IPS-18c (cell line): ENCODE data around the gene UTP4.
A peak's percentile ranks its signal among the peaks of the same experiment; 100 is the strongest.
"Not testable (repeated sequence)": the region's sequence is repeated elsewhere in the genome, so short reads cannot be mapped to it uniquely, and the experiment has no call there.

Experiments used
- H3K4me3 ChIP-seq: 2 replicates; pipeline ENCODE4 v1.7.0; 2013; ENCODE audit warnings: low read depth, mild to moderate bottlenecking, low read length, moderate library complexity; ENCODE audit not compliant: insufficient read depth
- H3K9me3 ChIP-seq: one replicate; pipeline ENCODE4 v1.6.1; 2013; ENCODE audit warnings: mild to moderate bottlenecking, low read length, moderate library complexity; ENCODE audit not compliant: control insufficient read depth, insufficient read depth

The UTP4 gene

DNA sequence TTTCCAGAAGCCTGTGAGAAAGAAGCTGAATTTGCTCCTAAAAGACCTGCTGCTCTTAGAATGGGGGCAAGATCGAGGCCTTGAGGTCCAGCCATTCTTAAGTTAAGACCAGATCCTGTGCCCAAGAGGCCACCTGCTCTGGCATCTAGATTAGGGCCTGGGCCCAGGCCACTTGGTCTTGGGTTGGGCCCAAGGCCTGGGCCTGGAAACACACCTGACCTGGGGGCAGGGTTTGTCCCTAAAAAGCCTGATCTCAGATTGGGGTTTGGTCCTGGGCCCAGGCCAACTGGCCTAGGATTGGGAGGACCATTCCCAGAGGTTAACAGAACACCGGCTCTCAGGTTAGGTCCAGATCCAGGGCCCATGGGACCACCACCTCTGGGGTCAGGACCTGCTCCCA lies 12.9 kb upstream of the UTP4 start:
- no peak overlapping the region for H3K4me3 ChIP-seq

DNA sequence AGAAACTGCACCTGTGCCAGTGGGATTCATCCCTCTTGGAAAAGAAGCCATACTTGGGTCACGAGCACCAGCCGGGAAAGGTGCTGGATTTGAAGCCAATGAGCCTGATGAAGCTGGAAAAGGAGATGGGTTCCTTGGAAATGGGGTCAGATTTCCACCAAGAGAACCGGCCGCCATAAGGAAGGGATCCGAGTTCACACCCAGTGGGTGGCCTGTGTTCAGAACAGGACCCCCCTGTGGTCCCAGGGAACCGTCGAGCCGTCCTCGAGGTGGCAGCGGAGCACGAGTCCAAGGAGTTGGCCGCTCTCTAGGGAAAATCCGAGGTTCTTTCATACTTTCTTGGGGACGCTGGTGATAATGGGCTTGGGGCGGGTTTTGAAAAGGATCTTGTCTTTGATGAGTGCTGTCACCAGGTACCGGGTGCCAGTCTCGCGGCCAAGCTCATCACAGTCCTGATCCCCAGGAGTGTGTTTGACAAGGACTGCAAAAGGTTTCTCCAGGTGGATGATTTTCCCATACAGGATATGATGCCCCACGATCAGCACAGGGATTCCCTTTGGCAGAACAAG lies 12.3 kb upstream of the UTP4 start:
- Histone ChIP-seq H3K4me3 (no peak overlapping the region), H3K9me3 (peaks cover 3% of the 10 kb centered on the region)

More for the DNA sequence above, 12.9 kb upstream of the UTP4 start:
- peaks cover 3% of the 10 kb centered on the region for H3K9me3 ChIP-seq

DNA sequence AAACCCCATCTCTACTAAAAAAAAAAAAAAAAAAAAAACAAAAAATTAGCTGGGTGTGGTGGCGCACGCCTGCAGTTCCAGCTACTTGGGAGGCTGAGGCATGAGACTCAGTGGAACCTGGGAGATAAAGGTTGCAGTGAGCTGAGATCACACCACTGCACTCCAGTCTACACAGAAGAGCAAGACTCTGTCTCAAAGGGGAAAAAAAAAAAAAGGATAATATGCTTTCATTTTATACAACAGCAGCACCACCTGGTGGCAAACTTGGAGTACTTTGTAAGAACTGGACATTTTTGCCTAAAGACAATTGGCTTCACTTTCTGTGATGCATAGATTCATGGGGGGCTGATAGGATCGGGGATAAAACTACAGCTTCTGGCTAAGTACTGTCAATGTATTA lies 8.5 kb upstream of the UTP4 start:
- Histone ChIP-seq H3K4me3 (no peak overlapping the region), H3K9me3 (no peaks in the 10 kb centered on the region)

DNA sequence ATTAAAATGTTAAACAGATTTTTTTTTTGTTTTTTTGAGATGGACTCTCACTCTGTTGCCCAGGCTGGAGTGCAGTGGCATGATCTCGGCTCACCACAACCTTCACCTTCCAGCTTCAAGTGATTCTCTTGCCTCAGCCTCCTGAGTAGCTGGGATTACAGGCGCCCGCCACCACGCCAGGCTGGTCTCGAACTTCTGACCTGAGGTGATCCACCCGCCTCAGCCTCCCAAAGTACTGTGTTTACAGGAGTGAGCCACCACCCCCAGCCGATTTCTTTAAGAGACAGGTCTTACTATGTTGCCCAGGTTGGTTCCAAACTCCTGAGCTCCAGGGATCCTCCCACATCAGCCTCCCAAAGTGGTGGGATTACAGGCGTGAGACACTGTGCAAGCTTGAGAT lies 8.0 kb upstream of the UTP4 start:
- not testable (repeated sequence) for H3K9me3 ChIP-seq, H3K4me3 ChIP-seq

DNA sequence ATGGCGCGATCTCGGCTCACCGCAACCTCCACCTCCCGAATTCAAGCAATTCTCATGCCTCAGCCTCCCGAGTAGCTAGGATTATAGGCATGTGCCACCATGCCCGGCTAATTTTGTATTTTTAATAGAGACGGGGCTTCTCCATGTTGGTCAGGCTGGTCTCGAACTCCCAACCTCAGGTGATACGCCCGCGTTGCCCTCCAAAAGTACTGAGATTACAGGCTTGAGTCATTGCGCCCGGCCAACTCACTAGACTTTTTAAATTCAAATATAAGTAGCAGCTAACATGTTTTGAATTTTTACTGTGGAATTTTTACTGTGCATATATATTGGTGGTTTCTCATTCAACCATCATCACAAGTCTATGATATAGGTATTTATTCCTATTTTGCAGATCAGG lies 7.5 kb upstream of the UTP4 start:
- H3K9me3 ChIP-seq, H3K4me3 ChIP-seq: not testable (repeated sequence)

DNA sequence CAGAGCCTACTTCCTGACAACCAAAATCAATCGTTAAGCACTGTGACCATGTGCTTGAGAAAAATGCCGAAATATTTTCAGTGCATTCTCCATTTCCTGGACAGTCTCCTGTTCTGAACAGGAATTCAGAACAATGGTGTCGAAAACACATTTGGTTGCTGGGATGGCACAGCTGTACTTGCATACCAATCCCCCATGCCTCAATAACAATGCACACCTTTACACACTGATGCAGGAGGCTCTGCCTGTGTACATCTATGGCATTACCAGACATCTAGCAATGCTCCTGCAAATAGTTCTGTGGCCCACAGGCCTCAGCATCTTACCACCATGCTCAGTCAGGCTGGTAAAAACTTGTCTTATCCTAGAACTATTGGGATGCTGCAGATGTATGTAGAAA lies 6.2 kb upstream of the UTP4 start:
- Histone ChIP-seq H3K4me3 (no peak overlapping the region), H3K9me3 (no peaks in the 10 kb centered on the region)

DNA sequence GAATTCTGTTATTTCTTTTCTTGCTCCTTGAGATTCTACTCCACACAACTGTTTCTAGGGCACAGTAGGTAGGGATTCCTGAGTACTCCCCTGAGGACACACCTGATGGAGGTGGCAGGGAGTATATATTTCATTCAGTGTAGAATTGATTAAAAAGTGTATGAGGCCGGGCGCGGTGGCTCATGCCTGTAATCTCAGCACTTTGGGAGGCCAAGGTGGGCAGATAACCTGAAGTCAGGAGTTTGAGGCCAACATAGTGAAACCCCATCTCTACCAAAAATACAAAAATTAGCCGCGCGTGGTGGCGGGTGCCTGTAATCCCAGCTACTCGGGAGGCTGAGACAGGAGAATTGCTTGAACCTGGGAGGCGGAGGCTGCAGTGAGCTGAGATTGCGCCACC lies 5.6 kb upstream of the UTP4 start:
- H3K4me3 ChIP-seq, H3K9me3 ChIP-seq: not testable (repeated sequence)

DNA sequence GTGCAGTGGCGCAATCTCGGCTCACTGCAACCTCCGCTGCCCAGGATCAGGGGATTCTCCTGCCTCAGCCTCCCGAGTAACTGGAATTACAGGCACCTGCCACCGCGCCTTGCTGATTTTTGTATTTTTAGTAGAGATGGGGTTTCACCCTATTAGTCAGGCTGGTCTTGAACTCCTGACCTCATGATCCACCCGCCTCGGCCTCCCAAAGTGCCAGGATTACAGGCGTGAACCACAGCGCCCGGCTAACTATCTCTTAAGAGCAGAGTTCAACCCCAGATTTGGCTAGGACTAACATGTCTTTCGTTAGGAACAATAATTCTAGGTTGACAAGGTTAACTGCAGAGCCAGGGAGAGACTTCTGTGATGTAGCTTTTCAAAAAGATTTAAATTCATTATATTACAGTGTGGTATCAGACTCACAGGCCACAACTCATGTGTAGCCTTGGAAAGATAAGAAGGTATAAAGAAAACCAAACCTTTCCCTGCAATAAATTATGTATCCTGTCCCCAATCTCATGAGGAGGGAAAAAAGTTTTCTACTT lies 4.4 kb upstream of the UTP4 start:
- no peaks in the 10 kb centered on the region for H3K9me3 ChIP-seq
- no peak overlapping the region for H3K4me3 ChIP-seq

DNA sequence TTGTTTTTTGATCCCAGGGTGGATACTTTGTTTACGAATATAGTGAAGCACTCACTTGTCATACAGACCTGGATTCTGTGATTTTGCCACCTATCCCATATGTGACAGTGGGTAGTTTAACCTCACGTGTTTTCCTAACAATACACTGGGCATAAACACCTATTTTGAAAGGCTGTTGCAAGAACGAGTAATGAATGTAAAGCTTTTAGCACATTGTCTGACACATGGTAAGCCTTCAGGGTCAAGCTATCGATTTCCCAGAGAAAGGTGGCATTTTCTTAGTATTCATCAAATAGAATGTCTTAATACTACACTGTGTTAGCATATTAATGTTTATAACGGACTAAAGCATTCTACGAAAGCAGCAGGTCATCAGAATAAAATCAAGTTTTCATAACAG lies 2.0 kb upstream of the UTP4 start:
- Histone ChIP-seq H3K4me3 (no peak overlapping the region), H3K9me3 (no peaks in the 10 kb centered on the region)

DNA sequence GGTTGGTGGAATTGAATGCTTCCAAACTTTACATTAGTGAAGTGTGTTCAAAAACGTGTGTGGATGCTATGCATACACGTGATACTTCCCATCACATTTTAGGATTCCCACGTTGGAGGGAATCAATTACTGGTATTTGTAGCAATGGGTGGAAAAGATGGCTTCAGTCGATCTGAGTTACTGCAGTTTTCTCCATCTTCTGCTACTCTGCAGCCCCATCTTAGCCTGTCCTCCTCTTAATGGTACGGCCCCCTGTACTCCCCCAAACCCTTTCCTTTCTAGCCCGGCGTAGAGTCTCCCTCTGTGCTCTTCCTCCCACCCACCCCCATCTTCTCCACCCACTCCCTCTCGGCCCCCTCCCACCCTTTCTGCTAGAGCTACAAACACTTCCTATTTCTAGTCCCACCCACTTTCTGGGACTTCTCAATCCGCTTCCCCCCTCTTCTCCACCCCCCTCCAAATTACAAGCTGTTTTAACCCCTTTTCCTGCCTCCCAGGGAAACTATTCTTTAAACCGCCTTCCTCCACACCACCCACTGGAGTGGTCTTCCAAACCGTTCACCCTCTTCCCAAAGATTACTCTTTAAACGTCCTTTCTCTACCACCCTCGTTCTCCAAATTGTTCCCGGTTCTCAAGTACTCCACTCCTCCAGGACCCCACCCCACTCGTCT lies 1.1 kb upstream of the UTP4 start:
- Histone ChIP-seq H3K9me3 (no peaks in the 10 kb centered on the region), H3K4me3 (peak overlapping the region; percentile 57)

DNA sequence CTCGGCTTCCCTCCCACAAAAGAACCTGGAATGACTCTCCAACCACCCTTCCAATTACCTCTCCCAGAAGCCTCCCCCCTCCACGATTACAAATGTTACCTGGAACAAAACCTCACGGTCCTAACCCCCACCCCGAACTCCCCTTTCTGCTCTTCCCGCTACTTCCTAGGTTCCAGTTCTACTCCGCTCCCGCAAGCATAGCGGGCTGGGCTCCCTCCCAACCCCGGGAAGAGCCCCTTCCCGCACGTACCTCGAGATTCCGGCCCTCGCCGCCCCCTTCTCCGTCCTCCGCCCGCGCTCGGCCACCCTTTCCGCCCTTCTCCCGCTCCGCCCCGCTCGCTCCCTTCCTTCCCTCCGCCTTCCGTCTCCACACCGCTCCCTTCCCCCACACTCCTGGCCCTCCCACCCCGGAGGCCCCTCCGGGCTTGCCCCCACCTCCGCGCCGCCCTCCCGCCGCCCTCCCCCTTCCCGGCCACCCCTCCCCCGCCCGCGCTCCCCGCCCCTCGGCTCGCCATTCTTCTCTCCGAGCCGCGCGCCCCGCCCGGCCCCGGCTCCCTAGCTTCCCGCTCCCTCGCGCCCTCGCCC lies 518 bp upstream of the UTP4 start:
- no peaks in the 10 kb centered on the region for H3K9me3 ChIP-seq
- peak overlapping the region; percentile 52 for H3K4me3 ChIP-seq

DNA sequence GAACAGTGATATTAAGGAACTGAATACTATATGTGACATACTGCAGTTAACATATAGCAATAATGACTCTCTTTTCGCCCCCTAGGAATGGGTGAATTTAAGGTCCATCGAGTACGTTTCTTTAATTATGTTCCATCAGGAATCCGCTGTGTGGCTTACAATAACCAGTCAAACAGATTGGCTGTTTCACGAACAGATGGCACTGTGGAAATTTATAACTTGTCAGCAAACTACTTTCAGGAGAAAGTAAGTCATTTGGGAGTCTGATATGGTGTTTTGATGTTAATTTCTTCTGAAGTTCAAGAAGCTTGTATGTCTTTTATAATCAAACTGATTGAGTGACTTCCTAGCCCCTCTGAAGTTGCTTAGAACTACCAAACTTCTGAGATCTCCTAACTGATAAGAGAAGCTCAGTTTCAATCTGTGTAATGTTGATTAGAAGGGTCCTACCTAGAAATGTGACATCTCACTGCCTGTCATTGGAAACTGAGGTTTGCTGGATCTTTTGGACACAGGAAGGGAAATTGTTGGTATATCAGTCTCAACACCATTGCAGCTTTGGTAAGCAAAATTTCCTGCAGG lies 1.0 kb downstream of the UTP4 start:
- Histone ChIP-seq H3K9me3 (no peaks in the 10 kb centered on the region), H3K4me3 (peak overlapping the region; percentile 52)

DNA sequence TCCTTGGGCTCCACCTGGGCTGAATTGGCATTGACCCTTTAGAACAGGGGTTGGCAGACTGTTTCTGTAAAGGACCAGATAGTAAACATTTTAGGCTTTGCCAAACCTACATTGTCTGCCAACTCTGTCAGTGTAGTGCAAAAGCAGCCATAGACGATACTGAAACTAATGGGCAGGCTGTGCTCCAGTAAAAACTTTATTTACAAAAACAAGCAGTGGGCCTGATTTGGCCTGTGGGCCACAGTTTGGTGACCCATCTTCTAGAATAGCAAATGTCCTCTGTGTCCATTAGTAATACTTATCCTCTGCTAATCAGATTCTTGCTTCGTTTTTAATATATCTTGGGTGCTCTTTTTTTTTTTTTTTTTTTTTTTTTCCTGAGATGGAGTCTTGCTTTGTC lies 6.2 kb downstream of the UTP4 start:
- no peaks in the 10 kb centered on the region for H3K9me3 ChIP-seq

DNA sequence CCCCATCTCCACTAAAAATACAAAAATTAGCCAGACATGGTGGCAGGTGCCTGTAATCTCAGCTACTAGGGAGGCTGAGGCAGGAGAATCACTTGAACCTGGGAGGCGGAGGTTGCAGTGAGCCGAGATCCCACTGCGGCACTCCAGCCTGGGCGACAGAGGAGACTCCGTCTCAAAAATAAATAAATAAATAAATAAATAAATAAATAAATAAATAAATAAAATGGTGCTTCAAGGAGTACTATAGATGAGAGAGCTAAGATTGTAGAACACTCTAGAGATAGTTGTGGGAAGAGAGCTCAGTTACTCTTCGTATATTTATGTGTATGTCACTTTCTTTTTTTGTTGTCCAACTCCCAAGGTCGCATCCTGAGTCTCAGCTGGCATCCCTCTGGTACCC lies 7.0 kb downstream of the UTP4 start:
- not testable (repeated sequence) for H3K4me3 ChIP-seq, H3K9me3 ChIP-seq

More for the DNA sequence above, 6.2 kb downstream of the UTP4 start:
- no peak overlapping the region for H3K4me3 ChIP-seq

DNA sequence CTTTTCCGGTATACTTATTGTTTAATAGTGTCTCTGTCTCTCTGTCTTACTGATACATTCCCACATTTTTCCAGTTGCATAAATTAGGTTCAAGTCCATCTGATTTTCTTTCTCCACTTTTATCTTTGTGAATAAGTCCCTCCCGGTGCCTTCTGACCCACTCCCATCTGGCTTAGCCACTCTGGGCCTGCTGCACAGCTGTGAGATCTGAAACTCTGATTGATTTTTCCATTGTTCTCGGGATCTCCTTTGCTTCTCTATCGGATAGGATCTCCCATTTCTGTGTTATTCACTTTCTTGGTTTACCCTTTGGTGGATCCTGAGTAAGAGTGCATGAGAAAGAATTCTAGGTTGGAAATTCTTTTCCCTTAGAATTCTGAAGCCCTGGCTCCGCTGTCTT lies 8.6 kb downstream of the UTP4 start:
- Histone ChIP-seq H3K4me3 (no peak overlapping the region), H3K9me3 (no peaks in the 10 kb centered on the region)

DNA sequence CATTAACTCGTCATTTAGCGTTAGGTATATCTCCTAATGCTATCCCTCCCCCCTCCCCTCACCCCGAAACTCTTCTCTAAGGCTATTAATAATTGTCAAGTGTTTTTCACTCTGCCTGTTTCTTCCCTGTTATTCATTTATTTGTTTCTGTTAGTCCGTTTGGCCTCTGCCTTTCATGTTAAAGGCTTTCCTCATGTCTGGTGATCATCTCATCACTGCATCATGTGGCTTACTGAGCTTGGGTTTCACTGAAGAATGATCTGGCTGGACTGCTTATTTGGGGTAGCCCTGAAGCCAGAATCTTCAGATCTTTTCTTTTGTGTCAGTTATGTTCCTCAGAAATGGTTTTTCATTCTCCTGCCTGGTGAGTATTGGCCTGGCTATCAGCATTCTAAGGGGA lies 9.5 kb downstream of the UTP4 start:
- Histone ChIP-seq H3K9me3 (no peaks in the 10 kb centered on the region), H3K4me3 (no peak overlapping the region)

DNA sequence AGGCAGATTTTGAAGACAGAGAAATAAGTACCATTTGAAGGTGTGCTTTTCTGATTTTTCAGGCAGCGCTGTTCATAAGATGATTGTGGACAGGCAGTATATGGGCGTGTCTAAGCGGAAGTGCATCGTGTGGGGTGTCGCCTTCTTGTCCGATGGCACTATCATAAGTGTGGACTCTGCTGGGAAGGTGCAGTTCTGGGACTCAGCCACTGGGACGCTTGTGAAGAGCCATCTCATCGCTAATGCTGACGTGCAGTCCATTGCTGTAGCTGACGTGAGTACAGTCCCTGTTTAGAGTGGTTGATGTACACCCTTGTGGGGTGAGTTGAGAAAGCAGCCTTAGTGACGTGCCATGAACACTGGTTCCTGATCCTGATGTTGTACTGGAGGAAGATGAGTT lies 10.7 kb downstream of the UTP4 start:
- no peak overlapping the region for H3K4me3 ChIP-seq
- H3K9me3 ChIP-seq = no peaks in the 10 kb centered on the region

DNA sequence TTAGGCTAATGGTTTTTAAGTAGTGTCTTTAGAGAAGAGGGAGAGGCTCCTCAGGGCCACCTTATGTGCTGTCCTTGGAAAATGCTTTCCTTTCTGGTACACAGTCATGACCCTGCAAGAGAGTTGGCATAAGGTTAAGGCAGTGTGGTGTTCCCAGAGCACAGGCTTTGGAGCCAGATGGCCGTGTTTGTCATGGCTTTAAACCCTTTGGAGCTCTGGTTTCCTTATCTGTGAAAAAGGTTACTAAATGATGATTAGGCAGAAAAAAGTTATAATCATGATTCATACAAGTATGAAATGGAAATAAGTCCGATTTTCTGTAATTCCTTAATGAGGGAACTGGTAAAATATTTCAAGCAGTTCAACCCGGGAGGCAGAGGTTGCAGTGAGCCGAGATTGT lies 13.2 kb downstream of the UTP4 start:
- Histone ChIP-seq H3K9me3 (no peaks in the 10 kb centered on the region), H3K4me3 (no peak overlapping the region)
